GM18868 (cell line): Measurements from ENCODE around the gene BTBD1.
"Not testable (repeated sequence)": the region's sequence is repeated elsewhere in the genome, so short reads cannot be mapped to it uniquely, and the experiment has no call there.

Experiments
- ATAC-seq: cut with Tn5 transposase; IDR thresholded peaks from one replicate; pipeline ENCODE4 v1.9.1; 2021; ENCODE audit warnings: mild to moderate bottlenecking, moderate library complexity; ENCODE audit not compliant: unreplicated experiment

BTBD1 gene

DNA sequence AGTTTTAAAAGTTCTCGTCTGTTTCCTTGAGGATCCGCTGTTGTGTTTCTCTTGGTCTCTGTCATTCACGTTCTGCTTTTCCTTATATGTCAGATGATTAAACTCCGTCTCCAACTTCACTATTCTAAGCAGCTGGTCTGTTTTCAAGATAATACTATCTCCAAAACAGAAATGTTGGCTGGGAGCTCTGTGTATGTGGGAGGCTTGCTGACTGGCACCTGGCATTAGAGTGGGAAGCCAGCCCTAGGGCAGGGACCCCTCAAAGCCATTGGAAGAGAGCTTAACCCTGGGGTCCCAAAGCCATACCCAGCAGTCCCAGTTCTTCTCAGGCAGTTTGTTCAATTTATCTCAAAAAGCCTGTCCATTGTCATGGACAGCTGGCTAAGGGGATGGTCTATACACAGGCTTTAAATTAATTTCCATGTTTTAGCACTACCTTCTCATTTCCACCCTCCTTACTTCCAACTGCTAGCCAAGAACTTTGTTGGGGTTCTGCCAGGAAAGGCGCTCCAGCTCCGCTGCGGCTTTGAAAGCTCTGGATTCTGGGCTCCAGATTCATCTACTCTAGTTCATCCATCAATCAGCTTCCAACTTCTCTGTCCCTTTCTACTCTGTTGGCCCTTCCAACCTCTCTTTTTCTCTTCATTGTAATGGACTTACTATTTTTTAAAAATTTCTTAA, 9.2 kb downstream of the BTBD1 start:
- ATAC-seq: no peak

- ATAC-seq: no peak
Measured at GRCh38 chr15:83057002-83057401, 10.1 kb downstream of the BTBD1 start.

- ATAC-seq: no peak
Measured at GRCh38 chr15:83053151-83053550, 13.9 kb downstream of the BTBD1 start.

DNA sequence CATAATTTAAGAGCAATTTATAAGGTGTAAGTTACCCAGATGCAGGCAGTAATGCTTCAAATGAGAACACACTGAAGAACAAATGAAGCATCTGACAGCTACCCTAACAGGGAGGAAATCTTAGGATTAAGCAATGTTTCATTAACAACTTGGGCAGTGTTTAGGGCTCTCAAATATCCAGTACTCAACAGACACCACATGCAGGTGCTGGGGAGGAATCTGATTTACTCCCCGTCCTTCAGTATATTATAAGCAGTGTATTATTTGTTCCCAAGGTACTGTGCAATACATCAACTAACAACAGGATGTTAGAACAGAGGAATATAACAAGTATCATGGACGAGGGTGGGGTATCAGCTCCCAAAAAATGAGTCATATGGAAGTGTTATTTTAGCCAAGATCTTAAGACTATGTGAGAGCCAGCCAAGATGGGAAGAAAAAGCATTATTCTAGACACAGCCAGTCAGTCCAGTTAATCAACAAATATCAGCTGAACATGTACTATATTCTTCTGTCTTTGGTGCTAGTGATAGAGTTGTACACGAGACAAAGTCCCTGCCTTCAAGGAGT, 20.4 kb downstream of the BTBD1 start:
- ATAC-seq: no peak

DNA sequence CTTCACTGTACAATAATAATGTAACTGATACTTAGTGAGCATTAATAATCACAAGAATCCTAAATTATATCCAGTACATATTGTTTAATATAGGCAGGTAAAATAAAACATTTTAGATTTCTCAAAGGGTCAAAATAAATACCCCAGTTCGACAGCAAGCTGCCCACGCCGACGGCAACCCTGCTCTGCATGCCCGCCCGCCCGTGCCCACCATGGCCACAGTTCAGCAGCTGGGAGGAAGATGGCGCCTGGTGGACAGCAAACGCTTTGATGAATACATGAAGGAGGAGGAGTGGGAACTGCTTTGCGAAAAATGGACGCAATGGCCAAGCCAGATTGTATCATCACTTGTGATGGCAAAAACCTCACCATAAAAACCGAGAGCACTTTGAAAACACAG, 22.9 kb downstream of the BTBD1 start:
- no peak for ATAC-seq

GRCh38 chr15:83039206-83039605, 27.8 kb downstream of the BTBD1 start:
- ATAC-seq: no peak

DNA sequence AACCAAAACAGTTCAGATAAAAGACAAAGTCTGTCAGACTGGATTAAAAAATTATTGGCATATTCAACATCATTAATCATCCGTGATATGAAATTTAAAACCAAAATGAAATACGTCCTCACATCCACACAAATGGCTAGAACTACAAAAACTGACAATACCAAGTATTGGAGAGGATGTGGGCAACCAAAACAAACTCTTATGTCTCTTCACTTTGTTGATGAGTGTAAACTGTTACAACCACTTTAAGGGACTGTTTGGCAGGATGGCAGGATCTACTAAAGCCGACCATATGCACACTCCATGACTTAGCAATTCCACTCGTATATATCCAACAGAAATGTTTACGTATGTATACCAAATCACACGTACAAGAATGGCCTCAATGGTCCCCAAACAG, 30.8 kb downstream of the BTBD1 start:
- ATAC-seq: no peak

GRCh38 chr15:83031234-83031633, 35.8 kb downstream of the BTBD1 start:
- not testable (repeated sequence) for ATAC-seq

DNA sequence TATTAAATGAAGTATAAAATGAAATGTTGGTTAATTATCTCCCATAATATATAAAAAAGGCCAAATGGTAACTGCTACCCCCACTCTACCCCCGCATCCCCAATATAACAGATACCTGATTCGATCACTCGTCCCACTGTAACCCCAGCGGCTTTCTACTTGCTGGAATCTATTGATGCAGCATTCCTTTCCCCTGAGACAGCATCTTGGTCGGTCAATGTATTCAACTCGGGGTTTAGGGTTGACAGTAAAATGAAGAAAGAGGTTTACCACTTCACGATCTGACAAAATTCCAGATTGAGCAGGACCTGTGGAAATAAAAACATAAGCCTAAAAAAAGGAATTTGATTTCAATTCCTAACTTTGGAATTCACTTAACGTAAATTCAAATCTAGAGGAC, 37.0 kb downstream of the BTBD1 start:
- ATAC-seq: no peak

DNA sequence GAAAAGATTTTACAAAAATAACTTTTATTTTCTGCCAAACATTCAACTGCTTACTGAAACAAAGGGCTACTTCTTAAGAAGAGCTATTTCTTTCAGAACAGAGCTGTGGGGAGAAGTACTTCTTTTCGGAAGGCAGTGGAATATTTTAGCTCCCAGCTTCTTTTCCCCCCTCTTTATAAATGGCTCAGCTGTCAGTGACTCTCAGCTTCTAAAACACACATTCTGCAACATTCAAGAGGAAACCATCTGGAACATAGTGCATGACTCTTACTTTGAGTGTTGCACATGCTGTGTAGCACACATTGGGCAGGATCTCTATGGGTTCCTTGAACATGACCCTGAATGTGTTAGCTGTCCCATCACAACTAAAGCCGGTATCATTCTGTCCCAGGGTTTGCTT, 48.6 kb downstream of the BTBD1 start:
- no peak for ATAC-seq

DNA sequence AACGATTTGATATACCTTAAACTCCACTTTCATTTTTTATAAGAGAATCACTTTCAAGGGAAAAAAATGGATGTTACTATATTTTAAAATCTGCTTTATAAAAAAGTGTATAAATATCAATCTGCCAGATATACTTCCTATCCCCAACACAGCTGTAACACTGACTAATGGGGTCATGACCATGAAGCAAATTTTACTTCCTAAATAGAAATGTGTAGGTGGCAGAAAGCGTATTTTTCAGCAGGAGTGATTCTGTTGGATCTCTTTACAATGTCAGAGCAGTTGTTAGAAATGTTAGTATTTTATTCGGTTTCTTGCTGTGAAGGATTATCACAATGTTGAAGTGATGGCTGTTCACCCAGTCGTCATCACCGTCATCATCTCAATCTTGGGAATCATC, 50.1 kb downstream of the BTBD1 start:
- no peak for ATAC-seq

DNA sequence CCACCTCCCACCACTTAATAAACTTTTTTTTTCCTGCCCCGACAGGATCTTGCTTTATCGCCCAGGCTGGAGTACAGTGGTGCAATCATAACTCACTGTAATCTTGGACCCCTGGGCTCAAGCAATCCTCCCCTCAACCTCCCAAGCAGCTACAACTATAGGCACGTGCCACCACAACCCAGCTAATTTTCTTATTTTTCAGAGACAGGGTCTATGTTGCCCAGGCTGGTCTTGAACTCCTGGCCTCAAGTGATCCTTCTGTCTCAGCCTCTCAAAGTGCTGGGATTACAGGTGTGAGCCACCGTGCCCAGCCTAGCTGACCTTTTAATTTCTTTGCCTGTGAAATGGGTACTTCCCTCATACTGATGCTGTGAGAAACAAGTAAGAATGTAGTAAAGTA, 51.7 kb downstream of the BTBD1 start:
- ATAC-seq: no peak

DNA sequence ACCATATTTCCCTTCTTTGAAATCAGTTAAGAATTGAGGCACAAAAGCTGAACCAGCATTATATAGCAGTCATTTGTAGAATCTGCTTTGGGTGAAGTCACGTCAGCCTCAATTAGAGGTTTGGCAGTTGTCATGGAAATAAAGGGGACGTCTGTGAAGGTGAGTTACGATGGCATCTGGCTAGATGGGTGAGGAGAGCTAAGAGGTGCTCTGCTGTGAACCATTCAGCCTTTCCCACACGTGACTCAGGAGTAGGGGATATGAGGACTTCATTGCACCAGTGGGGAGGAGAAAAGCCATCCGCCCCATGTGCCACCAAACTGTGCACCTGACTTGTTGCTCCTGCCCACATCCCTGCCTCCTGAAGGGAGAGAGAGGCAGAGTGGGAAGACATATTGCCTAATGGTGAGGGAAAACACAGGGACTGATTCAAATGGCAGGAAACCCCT, 52.8 kb downstream of the BTBD1 start:
- no peak for ATAC-seq

DNA sequence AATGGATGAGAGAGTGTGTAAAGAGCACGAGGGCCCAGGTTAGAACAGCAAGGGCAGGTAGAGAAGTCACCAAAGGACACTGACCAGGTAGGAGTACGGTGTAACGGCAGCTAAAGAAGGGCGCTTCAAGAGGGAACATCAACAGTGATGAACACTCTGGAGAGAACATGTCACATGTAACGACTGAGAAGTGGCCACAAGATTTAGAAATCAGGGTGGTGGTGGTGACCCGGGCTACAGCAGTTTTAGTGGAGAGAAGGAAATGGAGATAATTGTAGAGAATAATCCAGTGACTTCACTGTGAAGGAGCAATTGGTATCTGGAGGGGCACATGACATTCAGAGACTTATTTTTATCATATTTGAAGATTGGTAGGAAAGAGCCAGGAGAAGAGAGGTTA, 54.4 kb downstream of the BTBD1 start:
- ATAC-seq: no peak

- no peak for ATAC-seq
Measured at GRCh38 chr15:83012076-83012426, 55.0 kb downstream of the BTBD1 start.

DNA sequence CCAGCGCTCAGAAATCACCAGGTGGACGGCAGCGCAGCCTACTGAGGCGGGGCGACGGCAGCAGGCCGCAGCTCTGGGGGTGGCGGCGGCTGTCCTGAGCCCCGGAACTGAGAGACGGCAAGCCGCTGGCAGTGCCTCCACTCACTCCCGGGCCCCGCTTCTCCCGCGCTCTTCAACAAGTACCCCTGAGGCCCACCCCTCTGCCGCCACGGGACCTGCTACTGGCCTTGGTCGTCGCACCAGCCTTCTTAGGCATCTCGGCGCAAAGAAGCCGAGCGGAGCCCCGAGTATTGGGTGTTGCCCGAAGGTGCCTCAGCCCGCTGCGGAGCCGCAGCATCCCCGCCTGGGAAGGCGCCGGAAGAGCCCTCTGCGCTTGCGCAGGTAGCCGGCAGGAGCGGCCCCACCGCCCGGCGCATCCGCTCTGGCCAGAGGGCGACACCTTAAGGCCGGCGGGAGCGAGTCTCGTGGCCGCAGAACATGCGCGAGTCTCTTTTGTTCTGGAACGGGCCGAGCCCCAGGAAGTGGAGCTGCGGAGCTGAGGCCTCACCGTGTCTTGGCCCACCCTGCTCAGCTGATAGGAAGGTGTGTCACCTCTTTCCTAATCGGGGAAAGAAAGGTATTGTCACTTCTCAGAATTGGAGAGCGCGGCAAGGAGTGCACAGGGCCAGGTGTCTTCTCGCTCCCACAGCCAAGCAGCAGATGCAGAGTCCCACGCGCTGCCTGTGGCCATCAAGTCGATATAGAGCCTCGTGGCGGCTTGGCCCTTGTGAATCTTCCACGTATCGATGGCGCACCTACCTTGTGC, 55.6 kb downstream of the BTBD1 start, which contains the start of gene C15orf40:
C15orf40 (minus strand) TSS at position 369 of the 805 bp plus-strand sequence; CDS start at position 337, 32 bp downstream.
- ATAC-seq: peak; percentile 84

- peak; percentile 72 for ATAC-seq
Measured at GRCh38 chr15:83010709-83011270, 56.3 kb downstream of the BTBD1 start.

DNA sequence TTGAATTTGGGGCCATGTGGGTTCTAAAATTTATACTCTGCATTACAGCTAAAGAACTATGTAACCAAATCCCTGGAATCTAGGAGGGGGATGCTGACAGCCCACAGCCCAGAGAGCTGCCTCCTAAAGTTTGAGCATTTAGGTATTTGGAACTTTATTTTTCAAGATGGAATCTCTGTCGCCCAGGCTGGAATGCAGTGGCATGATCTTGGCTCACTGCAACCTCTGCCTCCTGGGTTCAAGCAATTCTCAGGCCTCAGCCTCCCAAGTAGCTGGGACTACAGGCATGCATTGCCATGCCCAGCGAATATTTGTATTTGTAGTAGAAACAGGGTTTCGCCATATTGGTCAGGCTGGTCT, 66.4 kb downstream of the BTBD1 start:
- ATAC-seq: not testable (repeated sequence)

DNA sequence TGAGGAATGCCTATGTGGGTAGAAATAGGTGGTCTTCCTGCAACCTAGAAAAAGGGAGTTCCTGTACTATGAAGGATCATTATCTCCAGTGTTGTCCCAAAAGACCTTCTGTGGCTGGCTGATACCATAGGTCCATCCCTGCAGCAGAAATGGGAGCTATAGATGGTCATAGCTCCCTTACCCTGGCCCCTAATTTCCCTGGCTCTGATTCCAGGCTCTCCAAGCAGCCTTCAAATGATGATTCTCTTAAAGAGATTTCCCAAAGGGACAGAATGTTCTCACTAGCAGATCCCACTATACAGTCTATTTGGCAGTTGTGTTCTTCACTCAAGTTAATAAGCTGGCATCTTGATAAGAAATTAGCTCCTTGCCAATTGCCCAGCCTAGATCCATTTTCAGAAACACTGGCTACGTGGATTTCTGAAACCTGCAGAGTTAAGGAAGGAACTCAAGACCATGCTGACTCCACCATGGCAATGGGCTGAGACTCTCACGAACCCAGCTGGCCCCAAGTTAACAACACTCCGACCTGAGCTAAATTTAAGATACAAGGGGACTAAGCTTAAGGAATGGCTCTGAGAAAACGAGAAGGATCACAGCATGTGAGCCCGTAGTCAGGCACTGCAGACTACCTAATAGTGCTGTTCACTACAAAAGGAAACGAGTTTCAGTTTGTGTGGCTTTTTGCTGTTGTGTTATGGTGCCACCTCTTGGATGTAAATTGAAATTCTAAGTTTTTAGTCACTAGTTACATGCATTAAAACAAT, 67.0 kb downstream of the BTBD1 start:
- peak; percentile 82 for ATAC-seq

GRCh38 chr15:82999426-82999825, 67.6 kb downstream of the BTBD1 start:
- ATAC-seq: no peak

GRCh38 chr15:82995938-82996337, 71.1 kb downstream of the BTBD1 start:
- ATAC-seq: no peak
